T-helper 1 cell (primary cell): Measurements from ENCODE around the gene CECR2.

ENCODE experiments used
- DNase-seq, 5 donors: peaks; one replicate each; pipeline ENCODE4 v3.0.0-alpha.2; 2012 to 2020
- total RNA-seq, 4 donors: gene quantifications; one replicate each; lab custom pipeline; 2026; lab: John Stamatoyannopoulos, UW

The CECR2 gene
- total RNA-seq, result 0 to 0.08 (median 0) reads per million in 4 donors

DNA sequence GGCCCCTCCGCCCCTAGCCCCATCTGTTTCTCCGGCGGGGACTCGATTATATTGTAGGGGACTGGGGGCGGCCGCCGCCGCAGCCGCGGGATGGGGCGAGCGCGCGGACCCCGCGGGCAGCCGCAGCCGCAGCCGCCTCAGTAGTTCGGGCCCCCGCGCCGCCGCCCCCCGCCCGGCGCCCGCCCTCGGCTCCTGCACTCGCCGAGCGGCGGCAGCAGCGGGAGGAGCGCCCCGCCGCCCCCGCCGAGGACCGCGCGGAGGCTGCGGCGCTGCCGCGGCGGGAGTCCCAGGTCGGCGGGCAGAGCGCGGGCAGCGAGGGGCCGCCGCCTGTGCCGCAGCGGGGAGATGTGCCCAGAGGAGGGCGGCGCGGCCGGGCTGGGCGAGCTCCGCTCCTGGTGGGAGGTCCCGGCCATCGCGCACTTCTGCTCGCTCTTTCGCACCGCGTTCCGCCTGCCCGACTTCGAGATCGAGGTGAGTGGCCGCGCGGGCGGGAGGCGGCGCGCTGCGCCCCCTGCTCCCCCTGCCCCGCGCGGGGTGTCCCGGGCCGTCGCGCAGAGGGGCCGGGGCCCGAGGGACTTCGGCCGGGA lies at the start of gene CECR2:
TSS of gene CECR2 (plus strand) at position 22 of the 587 bp plus-strand sequence. CDS start at position 346, 324 bp downstream.
- DNase-seq, result no peak

DNA sequence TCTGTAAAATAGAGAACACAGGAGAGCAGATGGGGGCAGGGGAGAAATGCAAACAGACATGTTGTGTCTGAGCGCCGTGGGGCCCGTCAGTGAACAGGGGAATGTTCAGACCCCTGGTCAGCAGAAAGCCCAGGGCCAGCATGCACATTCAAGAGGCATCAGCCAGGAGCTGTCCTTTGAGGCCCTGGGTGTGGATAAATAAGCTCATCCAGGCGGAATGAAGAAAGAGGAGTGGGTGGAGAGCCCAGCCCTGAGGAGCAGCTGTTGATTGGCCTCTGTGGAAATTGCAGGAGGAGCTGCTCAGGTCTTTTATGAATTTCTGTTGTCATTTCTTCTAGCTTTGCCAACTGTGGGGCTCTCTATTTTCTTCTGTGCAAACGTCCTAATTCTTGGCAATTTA lies 49.7 kb upstream of the CECR2 start:
- no peak for DNase-seq

DNA sequence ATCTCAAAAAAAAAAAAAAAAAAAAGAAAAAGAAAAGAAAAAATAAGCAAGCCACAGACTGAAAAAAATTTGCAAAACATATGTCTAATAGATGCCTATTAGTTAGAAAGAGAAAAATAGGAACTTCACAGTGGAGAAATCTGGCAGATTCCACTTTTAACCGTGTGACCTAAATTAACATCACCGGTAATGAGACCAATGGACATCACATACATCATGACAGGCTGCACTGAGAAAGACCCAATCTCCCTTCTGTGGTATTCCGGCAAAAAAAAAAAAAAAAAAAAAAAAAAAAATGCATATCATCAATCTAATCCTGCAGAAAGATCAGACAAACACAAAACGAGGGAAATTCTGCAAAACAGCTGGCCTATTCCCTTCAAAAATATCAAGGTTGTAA lies 46.7 kb upstream of the CECR2 start:
- no peak for DNase-seq

DNA sequence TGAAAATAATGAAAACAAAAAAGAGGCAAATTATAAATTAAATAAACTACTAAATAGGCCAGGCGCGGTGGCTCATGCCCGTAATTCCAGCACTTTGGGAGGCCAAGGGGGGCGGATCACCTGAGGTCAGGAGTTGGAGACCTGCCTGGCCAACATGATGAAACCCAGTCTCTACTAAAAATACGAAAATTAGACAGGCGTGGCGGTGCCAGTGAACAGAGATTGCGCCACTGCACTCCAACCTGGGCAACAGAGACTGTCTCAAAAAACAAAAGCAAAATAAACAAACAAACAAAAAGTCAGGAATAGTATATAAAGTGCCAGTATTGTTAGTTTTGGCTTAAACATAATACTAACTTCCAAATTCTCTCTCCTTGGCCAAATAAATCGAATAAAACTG lies 37.6 kb upstream of the CECR2 start:
- DNase-seq, result no peak

DNA sequence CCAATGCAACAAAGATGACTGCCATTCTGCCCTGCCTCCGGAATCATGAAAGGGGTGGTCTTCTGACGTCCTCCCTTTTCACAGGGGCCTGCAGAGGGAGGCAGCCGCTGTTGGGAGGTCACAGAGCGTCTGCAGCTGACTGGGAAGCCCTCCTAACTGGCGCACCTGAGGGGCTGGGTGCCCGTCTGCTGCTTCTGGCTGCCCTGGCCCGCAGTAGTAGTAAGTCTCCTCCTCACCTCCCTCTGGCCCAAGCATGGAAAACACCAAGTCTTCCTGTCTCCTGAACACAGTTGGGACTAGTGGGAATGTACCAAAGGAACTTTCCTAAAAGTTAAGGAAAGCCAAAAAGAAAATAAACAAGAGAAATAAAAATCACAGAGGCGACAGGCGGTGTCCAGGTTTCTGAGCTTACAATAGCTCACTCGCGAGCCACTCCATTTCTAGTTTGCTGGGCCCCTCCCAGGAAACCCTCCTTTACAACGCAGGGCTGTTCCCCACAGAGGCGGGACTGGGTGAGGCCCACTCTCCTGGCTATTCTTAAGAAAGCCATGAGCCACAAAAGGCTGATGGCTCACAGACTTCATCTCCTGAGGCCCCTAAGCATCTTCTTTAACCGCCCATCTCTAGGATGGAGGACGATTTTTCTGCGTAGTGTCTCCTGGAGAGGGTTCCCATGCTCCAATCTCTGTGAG lies 37.0 kb upstream of the CECR2 start:
- no peak for DNase-seq

DNA sequence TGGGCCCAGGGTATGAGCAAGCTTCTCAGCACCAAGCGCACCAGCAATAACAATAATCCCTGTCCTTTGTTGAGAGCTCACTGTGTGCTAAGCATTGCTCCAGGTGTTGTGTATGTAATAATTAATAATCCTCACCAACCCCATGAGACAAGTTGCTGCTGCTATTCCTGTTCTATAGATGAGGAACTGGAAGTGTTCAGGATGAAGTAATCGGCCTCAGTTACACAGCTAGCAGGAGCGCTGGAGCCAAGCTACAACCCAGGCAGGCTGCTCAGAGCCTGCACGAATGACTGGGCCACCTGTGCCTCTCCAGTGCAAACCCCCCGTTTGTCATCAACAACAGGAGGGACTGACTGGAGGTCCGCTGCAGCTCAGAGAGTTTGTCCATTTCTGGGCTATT lies 35.2 kb upstream of the CECR2 start:
- no peak for DNase-seq

DNA sequence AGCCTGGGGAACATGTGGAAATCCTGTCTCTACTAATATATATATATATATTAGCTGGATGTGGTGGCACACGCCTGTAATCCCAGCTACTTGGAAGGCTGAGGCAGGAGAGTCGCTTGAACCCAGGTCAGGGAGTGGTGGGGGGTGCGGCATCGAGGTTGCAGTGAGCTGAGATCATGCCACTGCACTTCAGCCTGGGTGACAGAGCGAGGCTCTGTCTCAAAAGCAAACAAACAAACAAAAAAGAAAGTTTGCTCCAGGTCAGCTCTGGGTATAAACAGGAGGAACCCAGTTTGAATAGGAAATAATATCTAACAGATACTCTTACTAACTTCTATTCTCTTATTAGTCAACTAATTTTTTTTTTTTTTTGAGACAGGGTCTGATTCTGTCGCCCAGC lies 34.3 kb upstream of the CECR2 start:
- DNase-seq, result no peak

DNA sequence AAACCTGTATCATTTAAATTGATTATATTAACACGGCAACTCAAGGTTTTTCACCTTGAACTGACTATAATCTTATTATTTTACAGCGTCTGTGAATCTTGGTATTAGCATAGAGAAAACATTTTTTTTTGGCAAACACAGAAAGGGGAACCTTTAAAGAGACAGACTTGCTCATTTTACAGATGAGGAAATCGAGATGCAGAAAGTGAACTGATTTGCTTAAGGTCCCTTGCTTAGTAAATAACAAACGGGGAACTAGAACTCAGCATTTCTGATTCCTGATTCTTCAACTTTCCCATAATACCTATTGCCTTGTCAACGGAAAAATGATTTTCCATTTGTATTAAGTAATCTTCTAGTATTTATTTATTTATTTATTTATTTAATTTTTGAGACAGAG lies 33.2 kb upstream of the CECR2 start:
- DNase-seq, result no peak

DNA sequence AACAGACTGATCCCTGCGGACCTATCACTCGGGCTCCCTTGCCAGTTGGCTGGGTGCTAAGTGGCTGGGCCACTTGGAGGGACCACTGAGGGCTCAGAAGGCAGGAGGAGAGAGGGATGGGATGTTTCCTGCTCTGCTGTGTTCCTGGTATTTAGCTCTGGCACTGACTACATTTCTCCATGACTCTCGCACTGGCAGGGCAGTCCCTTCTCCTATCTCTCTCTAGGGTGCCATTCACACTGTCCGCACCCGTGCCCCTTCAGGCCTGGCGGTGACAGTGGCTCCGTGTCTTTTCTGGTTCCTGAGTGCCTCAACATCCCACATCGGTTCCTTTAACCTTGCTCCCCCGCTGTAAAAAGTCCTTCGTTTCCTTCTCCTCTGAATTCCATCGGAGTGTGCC lies 31.6 kb upstream of the CECR2 start:
- DNase-seq, result no peak

DNA sequence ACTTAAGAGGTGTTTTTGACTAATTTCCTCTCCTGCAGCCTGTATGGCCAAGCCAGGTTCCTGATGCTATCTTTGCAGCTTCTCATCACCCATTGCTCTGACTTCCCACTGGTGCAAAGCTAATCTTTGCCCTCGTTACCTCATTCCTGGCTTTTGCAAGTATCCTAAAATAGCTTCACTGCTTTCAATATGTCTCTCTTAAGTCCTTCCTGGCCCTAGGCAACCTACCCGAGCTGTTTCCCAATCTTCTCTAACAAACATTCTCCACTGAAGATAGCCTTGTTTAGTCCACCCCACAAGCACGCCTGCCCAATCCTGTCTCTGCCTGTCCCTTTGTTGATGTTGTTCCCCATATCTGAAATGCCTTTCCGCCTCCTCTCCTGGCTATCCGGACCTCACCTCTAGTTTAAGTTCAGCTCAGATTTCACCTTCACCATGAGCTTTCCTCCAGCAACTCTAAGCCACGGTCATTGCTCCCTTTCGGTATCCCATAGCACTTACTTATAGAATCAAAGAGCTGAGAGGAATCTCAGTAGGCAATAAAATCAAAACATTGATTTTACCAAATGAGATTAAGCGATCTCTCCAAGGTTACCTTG lies 30.1 kb upstream of the CECR2 start:
- no peak for DNase-seq

DNA sequence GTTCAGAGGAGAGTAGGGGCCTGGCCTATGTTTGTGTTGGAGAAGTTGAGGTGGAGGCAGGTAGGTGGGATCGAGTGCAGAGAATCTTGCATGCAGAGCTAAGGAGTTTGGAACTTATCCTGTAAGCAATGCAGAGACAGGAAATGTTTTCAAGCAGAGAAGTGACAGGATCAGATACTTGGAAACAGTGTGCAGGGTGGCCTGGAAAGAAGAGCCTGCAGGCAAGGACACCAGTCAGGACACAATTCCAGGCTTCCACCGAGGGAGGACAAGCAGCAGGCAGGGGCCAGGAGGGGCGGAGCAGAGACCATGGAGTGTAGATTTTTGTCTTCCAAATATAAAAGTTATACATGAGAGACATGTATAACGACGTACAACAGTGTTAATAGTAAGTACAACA lies 26.9 kb upstream of the CECR2 start:
- DNase-seq, result no peak

DNA sequence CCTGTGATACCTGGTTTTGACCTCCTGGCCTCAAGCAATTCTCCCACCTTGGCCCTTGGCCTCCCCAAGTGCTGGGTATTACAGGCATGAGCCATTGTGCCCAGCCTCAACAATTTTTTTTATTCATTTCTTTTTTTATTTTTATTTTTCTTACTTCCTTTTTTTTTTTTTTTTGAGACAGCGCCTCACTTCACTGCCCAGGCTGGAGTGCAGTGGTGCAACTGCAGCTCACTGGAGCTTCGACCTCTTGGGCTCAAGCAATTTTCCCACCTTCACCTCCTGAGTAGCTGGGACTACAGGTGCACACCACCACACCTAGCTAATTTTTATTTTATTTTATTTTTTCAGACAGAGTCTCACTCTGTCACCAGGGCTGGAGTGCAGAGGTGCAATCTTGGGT lies 25.5 kb upstream of the CECR2 start:
- no peak for DNase-seq

DNA sequence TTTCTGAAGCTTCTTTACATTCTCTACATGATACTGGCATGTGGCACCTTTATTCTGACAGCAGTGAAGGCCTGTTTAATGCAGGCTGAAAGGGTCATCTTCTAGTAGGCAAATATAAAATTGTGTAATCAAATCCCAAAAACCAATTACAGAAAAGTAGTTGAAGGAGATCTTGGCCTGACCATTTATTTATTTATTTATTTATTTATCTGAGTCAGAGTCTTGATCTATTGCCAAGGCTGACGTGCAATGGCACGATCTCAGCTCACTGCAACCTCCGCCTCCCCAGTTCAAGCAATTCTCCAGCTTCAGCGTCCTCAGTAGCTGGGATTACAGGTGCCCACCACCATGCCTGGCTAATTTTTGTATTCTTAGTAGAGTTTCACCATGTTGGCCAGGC lies 22.7 kb upstream of the CECR2 start:
- DNase-seq, result no peak

DNA sequence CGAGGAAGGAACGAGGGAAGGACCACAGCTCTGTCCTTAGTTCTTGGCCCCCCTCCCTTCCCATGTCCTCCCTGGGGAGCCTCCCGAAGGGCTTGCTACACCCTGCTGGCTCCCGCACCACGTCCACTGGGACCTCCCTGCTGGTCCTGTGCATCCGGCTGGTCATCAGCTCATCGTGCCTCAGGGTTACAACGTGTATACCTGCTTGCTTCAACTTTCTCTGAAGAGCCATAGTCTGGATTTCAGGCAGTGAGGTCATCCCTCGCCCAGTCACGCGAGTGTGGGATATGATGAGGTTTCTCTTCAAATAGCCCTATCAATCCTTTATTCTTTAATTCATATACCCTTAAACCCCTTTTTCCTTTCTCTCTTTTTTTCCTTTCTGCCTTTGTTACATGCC lies 21.5 kb upstream of the CECR2 start:
- no peak for DNase-seq

DNA sequence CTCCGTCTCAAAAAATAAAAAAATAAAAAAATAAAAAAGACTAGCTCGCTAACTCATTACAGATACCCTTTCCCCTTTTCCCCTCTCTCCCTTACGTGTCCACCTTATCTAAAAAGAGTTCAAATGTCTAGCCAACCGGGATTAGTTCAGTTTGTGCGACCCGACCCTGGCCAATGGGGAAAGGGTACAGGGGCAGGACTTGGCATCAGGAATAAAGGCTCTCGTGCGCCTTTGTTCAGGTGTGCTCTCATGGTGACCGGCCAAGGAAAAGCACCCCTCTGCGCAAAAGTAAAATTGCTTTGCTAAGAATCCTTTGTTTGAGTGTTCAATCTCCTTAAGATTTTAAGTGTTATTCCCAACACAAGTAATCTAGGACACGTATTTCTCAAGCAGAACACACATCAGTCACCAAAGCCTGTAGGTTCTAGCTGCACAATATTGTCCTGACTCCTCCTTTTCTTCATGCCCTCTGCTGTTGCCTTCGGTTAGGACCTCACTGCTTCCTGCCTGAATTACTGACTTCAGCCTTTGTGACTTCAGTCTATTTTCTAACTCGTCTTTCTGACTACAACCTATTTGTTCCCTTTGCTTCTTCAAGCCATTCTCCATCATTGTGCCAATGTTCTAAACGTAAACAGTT lies 20.7 kb upstream of the CECR2 start:
- no peak for DNase-seq

DNA sequence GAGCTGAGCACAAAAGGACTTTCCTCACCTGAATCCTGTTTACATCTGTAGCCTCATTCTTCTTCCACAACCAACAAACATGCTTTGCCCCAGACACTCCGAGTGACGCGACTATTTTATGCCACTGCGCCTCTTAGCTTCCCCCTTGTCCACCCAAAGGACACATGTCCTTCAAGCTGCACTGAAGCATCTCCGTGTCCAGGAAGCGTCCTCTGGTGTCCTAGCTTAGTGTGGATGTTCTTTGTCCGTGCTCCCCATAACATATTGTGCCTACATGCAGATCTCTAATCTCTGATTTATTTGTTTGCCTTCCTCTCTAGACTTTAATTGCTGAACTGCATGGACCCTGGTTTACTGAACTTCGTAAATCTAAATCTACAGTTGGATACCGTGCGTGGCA lies 20.1 kb upstream of the CECR2 start:
- DNase-seq, result no peak

DNA sequence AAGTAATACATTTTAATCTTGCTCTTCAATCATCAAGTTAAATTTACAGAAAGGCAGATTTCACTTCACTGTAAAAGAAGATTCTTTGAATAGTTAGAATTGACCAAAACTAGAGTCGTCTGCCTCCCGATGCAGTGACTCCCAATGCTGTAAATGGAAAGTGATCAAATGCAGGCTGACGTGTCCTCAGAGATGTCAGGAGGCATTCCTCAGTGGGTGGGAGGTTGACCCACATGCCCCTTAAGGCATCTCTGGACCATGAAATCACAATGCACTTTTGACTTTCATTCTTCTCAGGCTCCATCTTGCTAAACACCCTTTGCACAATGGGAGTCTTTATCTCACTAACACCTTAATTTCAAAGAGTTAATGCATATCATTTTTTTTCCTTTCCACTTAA lies 19.0 kb upstream of the CECR2 start:
- no peak for DNase-seq

DNA sequence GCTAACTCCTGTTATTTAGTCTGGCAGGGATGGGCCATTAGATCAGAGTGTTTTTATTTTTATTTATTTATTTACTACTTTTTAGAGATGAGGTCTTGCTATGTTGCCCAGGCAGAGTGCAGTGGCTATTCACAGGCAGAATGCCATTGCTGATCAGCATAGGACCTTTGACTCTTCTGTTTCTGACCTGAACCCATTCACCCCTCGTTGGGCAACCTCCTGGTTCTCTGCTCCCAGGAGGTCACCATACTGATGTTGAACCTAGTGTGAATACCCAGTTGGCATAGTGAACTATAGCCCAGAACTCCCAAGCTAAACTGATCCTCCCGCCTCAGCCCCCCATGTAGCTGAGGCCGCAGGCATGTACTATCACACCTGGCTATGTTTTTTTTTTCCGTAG lies 16.5 kb upstream of the CECR2 start:
- DNase-seq, result no peak

DNA sequence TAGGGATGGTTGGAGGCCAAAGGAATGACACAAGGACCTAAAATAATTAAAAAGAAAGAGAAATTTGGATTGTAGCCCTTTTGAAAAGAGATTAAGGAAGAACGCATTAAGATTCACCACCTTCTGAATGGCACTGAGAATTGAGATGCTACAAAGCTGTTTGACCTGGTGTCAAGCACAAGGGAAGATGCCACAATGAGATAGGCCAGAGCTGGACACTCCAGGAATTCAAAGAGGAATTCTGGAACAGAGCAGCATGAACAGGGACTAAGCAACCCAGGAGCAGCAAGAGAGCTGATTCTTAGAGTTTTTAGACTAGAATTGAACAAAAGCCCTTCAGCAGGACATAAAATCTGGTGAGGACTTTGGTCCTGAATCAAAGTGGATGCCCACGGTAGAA lies 11.6 kb upstream of the CECR2 start:
- no peak for DNase-seq

DNA sequence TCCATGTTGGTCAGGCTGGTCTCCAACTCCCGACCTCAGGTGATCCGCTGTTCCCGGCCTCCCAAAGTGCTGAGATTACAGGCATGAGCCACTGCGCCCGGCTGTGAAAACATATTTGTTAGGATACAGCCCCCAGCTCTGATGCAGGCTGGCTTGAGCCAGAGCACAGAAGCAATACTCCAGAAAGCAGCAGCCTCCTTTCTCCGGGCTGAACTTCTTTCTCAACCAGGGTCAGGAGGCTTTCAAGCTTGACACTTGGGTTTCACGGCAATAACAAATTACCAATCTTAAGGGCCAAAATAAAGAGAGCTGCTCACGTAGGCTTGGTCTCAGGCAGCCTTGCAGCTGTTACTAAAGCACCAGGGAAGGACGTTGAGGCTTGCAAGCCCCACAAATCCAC lies 10.8 kb upstream of the CECR2 start:
- DNase-seq, result no peak

DNA sequence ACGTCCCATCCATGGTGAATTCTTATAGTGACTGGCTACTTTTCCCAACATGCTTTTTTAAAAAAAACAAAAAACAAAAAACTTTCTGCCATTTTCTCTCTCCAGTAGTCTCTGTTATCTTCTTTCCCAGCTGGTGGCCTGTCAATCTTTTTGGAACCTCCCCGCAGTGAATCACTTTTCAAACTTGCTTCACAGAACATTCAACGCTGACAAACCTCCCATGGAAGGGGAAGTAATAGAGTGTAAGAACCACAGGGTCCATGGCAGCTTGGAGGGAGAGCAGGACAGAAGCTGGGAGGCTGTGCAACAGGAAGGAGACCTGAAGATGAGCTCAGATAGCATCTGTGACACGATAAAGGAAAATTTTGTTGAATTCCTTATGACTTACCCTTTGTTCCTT lies 9.8 kb upstream of the CECR2 start:
- no peak for DNase-seq

DNA sequence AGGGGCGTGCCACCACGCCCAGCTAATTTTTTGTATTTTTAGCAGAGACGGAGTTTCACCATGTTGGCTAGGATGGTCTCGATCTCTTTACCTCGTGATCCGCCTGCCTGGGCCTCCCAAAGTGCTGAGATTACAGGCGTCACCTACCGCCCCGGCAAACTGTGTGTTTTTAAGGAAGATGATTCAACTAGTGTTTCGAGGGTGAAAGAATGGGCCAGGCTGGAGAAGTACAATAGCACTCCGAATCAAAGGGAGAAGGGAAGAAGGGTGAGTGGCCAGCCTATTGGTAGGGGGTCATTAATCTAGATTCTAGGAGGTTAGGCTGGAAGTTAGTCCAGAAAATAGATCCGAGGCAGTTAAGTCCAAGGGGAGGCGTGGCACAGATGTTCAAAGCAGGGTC lies 2.9 kb upstream of the CECR2 start:
- no peak for DNase-seq

DNA sequence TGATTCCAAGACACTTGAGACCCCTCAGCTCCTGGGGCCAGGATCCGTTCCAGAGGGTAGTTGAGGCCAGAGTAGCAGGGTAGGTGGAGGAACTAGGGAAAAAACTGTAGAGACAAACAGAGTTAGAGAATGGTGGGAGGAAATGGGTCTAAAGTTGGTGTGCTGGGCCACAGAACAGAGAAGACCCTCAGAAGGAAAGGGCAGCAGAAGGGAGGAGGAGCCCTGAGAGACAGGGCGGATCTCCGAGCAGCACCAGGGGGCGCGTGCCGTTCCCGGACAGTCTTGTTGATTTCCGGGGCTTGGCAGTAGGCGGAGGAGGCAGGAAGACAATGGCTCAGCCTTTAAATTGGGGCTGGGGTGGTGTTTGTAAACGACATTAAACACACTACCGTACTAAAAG lies 2.4 kb upstream of the CECR2 start:
- DNase-seq, result peak in 1 of 5 donors; percentile 12

DNA sequence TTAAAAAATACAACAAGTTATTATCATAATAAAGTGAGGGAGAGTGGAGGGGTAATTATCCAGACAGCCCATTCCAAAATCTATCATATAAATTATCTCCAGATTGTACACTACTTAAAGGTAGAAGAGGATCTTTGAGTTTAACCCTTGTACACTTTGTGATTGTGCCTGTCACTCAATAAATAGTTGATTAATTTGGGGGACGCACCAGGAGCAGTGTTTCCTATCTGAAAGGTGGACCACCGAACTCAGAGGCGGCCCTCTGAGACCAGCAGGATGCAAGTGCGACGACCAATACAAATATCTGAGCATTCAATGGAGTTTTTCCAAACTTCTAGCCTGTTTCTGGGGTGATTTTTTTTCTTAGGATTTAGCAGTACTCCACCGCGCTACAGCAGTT lies 1.1 kb upstream of the CECR2 start:
- no peak for DNase-seq
